H1 (cell line): Measurements from ENCODE around the gene CELSR1. TPM values are rescaled to one million over a fixed set of nuclear protein-coding genes. Genes with fewer than 3 reads are reported as not detected.

Experiments used
- CTCF ChIA-PET: fragments of 300-600 bp; sonication (Branson Sonifier 250); formaldehyde crosslinking; loops from one replicate; lab custom pipeline; 2021; ENCODE audit not compliant: partially characterized antibody; lab: Charles Lee
- POLR2A ChIA-PET: fragments of 300-600 bp; sonication (Branson Sonifier 250); formaldehyde crosslinking; loops from one replicate; lab custom pipeline; 2021; ENCODE audit warnings: inconsistent platforms; ENCODE audit not compliant: partially characterized antibody; lab: Charles Lee
- DNase-seq, 2 experiments: peaks; one replicate each; pipeline versions ENCODE4 v3.0.0 to v3.0.0-alpha.2; 2010 to 2022; ENCODE audit warnings: low spot score in 2 of 2, low read depth in 1 of 2, mixed read lengths in 1 of 2
- FAIRE-seq: peaks from 2 replicates; lab custom pipeline; 2011; peaks lifted over from hg19 to GRCh38; lab: Jason Lieb, UNC
- H2AFZ ChIP-seq: 2 replicates; pipeline ENCODE4 v1.8.1; 2012; ENCODE audit warnings: low read length, inconsistent platforms
- H2AK5ac ChIP-seq: 2 replicates; pipeline ENCODE4 v1.6.1; 2013; ENCODE audit warnings: low read depth, low read length
- H2BK120ac ChIP-seq: replicated peaks from 2 replicates; pipeline ENCODE3; 2013; ENCODE audit warnings: low read depth, low read length, inconsistent platforms
- H2BK12ac ChIP-seq: 2 replicates; pipeline ENCODE4 v1.6.1; 2013; ENCODE audit warnings: low read depth, low read length
- H2BK15ac ChIP-seq: 2 replicates; pipeline ENCODE4 v1.6.1; 2013; ENCODE audit warnings: low read length
- H2BK20ac ChIP-seq: 2 replicates; pipeline ENCODE4 v1.6.1; 2013; ENCODE audit warnings: low read length
- H2BK5ac ChIP-seq: 2 replicates; pipeline ENCODE4 v1.6.1; 2013; ENCODE audit warnings: low read depth, low read length
- H3K14ac ChIP-seq: 2 replicates; pipeline ENCODE4 v1.6.1; 2013; ENCODE audit warnings: inconsistent platforms; ENCODE audit not compliant: insufficient read length
- H3K18ac ChIP-seq: 2 replicates; pipeline ENCODE4 v1.6.1; 2013; ENCODE audit warnings: low read length; ENCODE audit errors: extremely low read depth
- H3K23ac ChIP-seq: 2 replicates; pipeline ENCODE4 v1.6.1; 2013; ENCODE audit warnings: inconsistent platforms; ENCODE audit not compliant: insufficient read length
- H3K23me2 ChIP-seq: 2 replicates; pipeline ENCODE4 v1.6.1; 2013; ENCODE audit warnings: low read depth, low read length
- H3K27ac ChIP-seq: 2 replicates; pipeline ENCODE4 v1.6.1; 2011; ENCODE audit warnings: low read depth, low read length, inconsistent platforms
- H3K27me3 ChIP-seq, 4 experiments: replicated peaks in 1 of 4; 1 replicate in 1 of 4; 2 replicates in 3 of 4; pipeline versions ENCODE4 v1.6.1 to v1.8.1; 2011 to 2013; ENCODE audit warnings: low read length in 3 of 4, mild to moderate bottlenecking in 3 of 4, inconsistent platforms in 2 of 4, mixed read lengths in 2 of 4, moderate library complexity in 1 of 4; ENCODE audit not compliant: control insufficient read depth in 3 of 4, insufficient read depth in 3 of 4; ENCODE audit errors: extremely low read depth in 1 of 4
- H3K36me3 ChIP-seq, 4 experiments: 2 replicates each; pipeline versions ENCODE4 v1.6.1 to v1.8.1; 2011 to 2013; ENCODE audit warnings: mild to moderate bottlenecking in 4 of 4, low read length in 3 of 4, moderate library complexity in 2 of 4, control low read depth in 1 of 4, inconsistent platforms in 1 of 4; ENCODE audit not compliant: insufficient read depth in 4 of 4, control insufficient read depth in 2 of 4
- H3K4ac ChIP-seq: replicated peaks from 2 replicates; pipeline ENCODE3; 2013; ENCODE audit warnings: low read length, low read depth, mixed read lengths, inconsistent platforms; ENCODE audit not compliant: insufficient read length
- H3K4me1 ChIP-seq, 4 experiments: replicated peaks in 1 of 4; 1 replicate in 1 of 4; 2 replicates in 3 of 4; pipeline versions ENCODE4 v1.6.1 to v1.8.1; 2011 to 2013; ENCODE audit warnings: low read length in 3 of 4, inconsistent platforms in 2 of 4, mixed read lengths in 1 of 4; ENCODE audit not compliant: insufficient read depth in 4 of 4, control insufficient read depth in 3 of 4
- H3K4me2 ChIP-seq, 2 experiments: 2 replicates each; pipeline versions ENCODE4 v1.6.1 to v1.8.1; 2011 to 2013; ENCODE audit warnings: low read depth in 2 of 2, low read length in 2 of 2, control low read depth in 1 of 2, inconsistent platforms in 1 of 2, mild to moderate bottlenecking in 1 of 2; ENCODE audit not compliant: insufficient read depth in 1 of 2
- H3K4me3 ChIP-seq, 4 experiments: fragments of 200-600, 300-600 bp in 1 of 4; sonication (generic), shearing (Covaris generic), sonication (Bioruptor Twin) in 1 of 4; 2 replicates each; pipeline versions ENCODE4 v1.5.1 to v1.8.1; 2011 to 2016; ENCODE audit warnings: low read length in 4 of 4, low read depth in 3 of 4, control low read depth in 2 of 4, inconsistent platforms in 2 of 4, mild to moderate bottlenecking in 2 of 4, mixed read lengths in 1 of 4, moderate library complexity in 1 of 4; ENCODE audit not compliant: insufficient read depth in 2 of 4; ENCODE audit errors: extremely low read depth in 1 of 4
- H3K56ac ChIP-seq: replicated peaks from 2 replicates; pipeline ENCODE3; 2013; ENCODE audit warnings: low read depth, mild to moderate bottlenecking, mixed read lengths, low read length, inconsistent platforms; ENCODE audit not compliant: insufficient read length
- H3K79me1 ChIP-seq: 2 replicates; pipeline ENCODE4 v1.6.1; 2013; ENCODE audit warnings: low read depth, low read length, control low read depth
- H3K79me2 ChIP-seq, 2 experiments: 2 replicates each; pipeline versions ENCODE4 v1.6.1 to v1.8.1; 2012 to 2013; ENCODE audit warnings: low read length in 2 of 2, mild to moderate bottlenecking in 2 of 2, inconsistent platforms in 1 of 2; ENCODE audit not compliant: insufficient read depth in 2 of 2, control insufficient read depth in 1 of 2
- H3K9ac ChIP-seq, 4 experiments: replicated peaks in 1 of 4; 1 replicate in 1 of 4; 2 replicates in 3 of 4; pipeline versions ENCODE4 v1.6.1 to v1.8.1; 2011 to 2013; ENCODE audit warnings: low read depth in 3 of 4, low read length in 3 of 4, control low read depth in 2 of 4, mild to moderate bottlenecking in 2 of 4, moderate library complexity in 2 of 4, inconsistent platforms in 1 of 4; ENCODE audit errors: extremely low read depth in 1 of 4
- H3K9me3 ChIP-seq, 2 experiments: 2 replicates each; pipeline versions ENCODE4 v1.6.1 to v1.8.1; 2012 to 2013; ENCODE audit warnings: mild to moderate bottlenecking in 2 of 2, moderate library complexity in 2 of 2, control low read depth in 1 of 2, inconsistent platforms in 1 of 2, low read depth in 1 of 2, low read length in 1 of 2, mixed read lengths in 1 of 2; ENCODE audit not compliant: insufficient read depth in 2 of 2
- H4K20me1 ChIP-seq, 2 experiments: replicated peaks in 1 of 2; 2 replicates each; pipeline versions ENCODE3 to v1.8.1; 2011 to 2013; ENCODE audit warnings: inconsistent platforms in 2 of 2, low read length in 2 of 2, mild to moderate bottlenecking in 1 of 2; ENCODE audit not compliant: insufficient read depth in 2 of 2, control insufficient read depth in 1 of 2
- H4K5ac ChIP-seq: 2 replicates; pipeline ENCODE4 v1.6.1; 2013; ENCODE audit warnings: low read length, low read depth, mixed read lengths, inconsistent platforms; ENCODE audit not compliant: insufficient read length
- H4K8ac ChIP-seq: 2 replicates; pipeline ENCODE4 v1.8.0; 2013; ENCODE audit warnings: mild to moderate bottlenecking, moderate library complexity, low read length, inconsistent platforms; ENCODE audit not compliant: insufficient read depth; ENCODE audit errors: extremely low read depth
- H4K91ac ChIP-seq: replicated peaks from 2 replicates; pipeline ENCODE3; 2013; ENCODE audit warnings: low read length, mixed read lengths, inconsistent platforms; ENCODE audit not compliant: insufficient read length
- JUN ChIP-seq: IDR thresholded peaks from 2 replicates; pipeline ENCODE4 v1.6.1; 2011; ENCODE audit warnings: low read depth, mild to moderate bottlenecking, improper control_type of control experiment, low read length
- KDM1A ChIP-seq: fragments of 200-600, 300-600 bp; sonication (generic); IDR thresholded peaks from 2 replicates; pipeline ENCODE4 v1.7.1; 2016; ENCODE audit warnings: mild to moderate bottlenecking, low read length, borderline replicate concordance
- RFX5 ChIP-seq: IDR thresholded peaks from 2 replicates; pipeline ENCODE4 v1.6.1; 2011; ENCODE audit warnings: low read depth, low read length, improper control_type of control experiment, borderline replicate concordance
- RXRA ChIP-seq: IDR thresholded peaks from 2 replicates; pipeline ENCODE4 v1.6.1; 2011; ENCODE audit warnings: low read depth, mild to moderate bottlenecking, low read length, moderate library complexity; ENCODE audit not compliant: insufficient read depth
- SP4 ChIP-seq: IDR thresholded peaks from 2 replicates; pipeline ENCODE4 v1.6.1; 2012; ENCODE audit warnings: low read length, inconsistent platforms
- SRF ChIP-seq: IDR thresholded peaks from 2 replicates; pipeline ENCODE4 v1.6.1; 2011; ENCODE audit warnings: mild to moderate bottlenecking, low read depth, low read length, moderate library complexity
- WGBS, 2 experiments: shearing (Covaris generic) in 1 of 2; methylation state at CpG; one replicate each; pipeline versions ENCODE4 v1.1.6 to v1.1.7; 2013 to 2015; ENCODE audit warnings: low lambda C conversion rate in 2 of 2, mixed read lengths in 2 of 2, inconsistent platforms in 1 of 2, low coverage in 1 of 2, missing lambda C conversion rate in 1 of 2; ENCODE audit not compliant: insufficient replicate concordance in 2 of 2, insufficient coverage in 1 of 2, insufficient read length in 1 of 2; ENCODE audit errors: extremely low coverage in 1 of 2, missing lambda C conversion rate in 1 of 2; 5-methylcytosine and 5-hydroxymethylcytosine counted together
- polyA plus RNA-seq, 7 experiments: library from polyadenylated mRNA; depleted of rRNA in 3 of 7; stranded (reverse) in 5 of 7; unstranded in 2 of 7; fragments of >200 nt in 5 of 7; fragments of 200-250 nt in 2 of 7; gene quantifications; 1 replicate in 5 of 7; 2 replicates in 1 of 7; 4 replicates in 1 of 7; pipeline versions ENCODE4 v1.2.1 to v1.2.3, GENCODE V29; 2011 to 2013; ENCODE audit warnings: missing spikeins in 2 of 7, mixed read lengths in 2 of 7
- total RNA-seq: library from RNA; stranded (reverse); fragmentation: NEBNext Ultra II Directional; extraction: Animal tissue kit (Norgen Biotek cat#: 25700); gene quantifications from 2 replicates; pipeline ENCODE4 v1.2.1, GENCODE V29; 2021

CELSR1 gene
- total and polyA plus RNA-seq, 2 of the 8 experiments (the other 6 are each of a cell fraction or from before 2014, with no cell fraction given): 9.0 to 12.4 TPM

- Histone ChIP-seq H3K23ac (no peak overlapping the region), H2BK120ac (no peak overlapping the region), H4K5ac (no peak overlapping the region), H3K9ac (no peak overlapping the region), H3K79me2 (no peaks in the 10 kb centered on the region), H4K8ac (no peak overlapping the region; the same call in 1 of the 2 replicates), H3K4ac (no peak overlapping the region), H3K4me2 (no peak overlapping the region), H3K27me3 (no peaks in the 10 kb centered on the region), H3K23me2 (peaks cover 9% of the 10 kb centered on the region; the same call in 1 of the 2 replicates), H4K91ac (no peak overlapping the region), H3K56ac (no peak overlapping the region), H2BK15ac (peak overlapping the region; percentile 81; the same call in 1 of the 2 replicates), H3K27ac (no peak overlapping the region), H3K79me1 (no peaks in the 10 kb centered on the region; the same call in 1 of the 2 replicates), H2BK5ac (peak overlapping the region; percentile 81; the same call in 1 of the 2 replicates), H3K4me3 (no peak overlapping the region), H3K9me3 (no peaks in the 10 kb centered on the region), H3K36me3 (peaks cover 0 to 2% (median 0%) of the 10 kb centered on the region in 4 experiments; a peak in 3 of 8 replicates), H4K20me1 (peaks cover 0 to 14% of the 10 kb centered on the region in 2 experiments), H2BK12ac (0 out of 2 replicates have a peak overlapping the region, but pooled peaks have one; percentile 77), H3K18ac (no peak overlapping the region), H2AK5ac (peak overlapping the region; percentile 26; the same call in 1 of the 2 replicates), H3K14ac (no peak overlapping the region), H3K4me1 (peaks cover 0 to 15% (median 6%) of the 10 kb centered on the region in 4 experiments; a peak in 5 of 7 replicates), H2BK20ac (no peak overlapping the region), H2AFZ (no peak overlapping the region)
- ChIA-PET POLR2A (interaction anchor here (1.1 kb wide), 1 partner anchor 177 kb away, joined by 3 read pairs; no protein-coding TSS in a partner anchor), CTCF (interaction anchor here (0.6 to 5.4 kb wide), 4 partner anchors 13 to 193 kb away, joined by 4 to 82 read pairs (median 4); no protein-coding TSS in a partner anchor)
- DNase-seq: no peak
- FAIRE-seq: no peak
- TF ChIP-seq SRF (no peak), RXRA (no peak), SP4 (no peak), JUN (no peak), KDM1A (no peak), RFX5 (no peak)
- 88% methylated on average over 15 of the region's 15 CpGs; no CpG with 5 or more reads in 1 of the 2 experiments for WGBS, 2 experiments
Observed at GRCh38 chr22:46370584-46371291, 166.7 kb downstream of the CELSR1 start.
